Measurements from ENCODE around the gene COLGALT1.

GRCh38 chr19:17618281-17618903, 62.9 kb downstream of the COLGALT1 start:
- TF ChIP-seq EP300 (IDR thresholded peaks at IDR 0.05) (no peak), POLR2AphosphoS5 (IDR thresholded peaks at IDR 0.05) (no peak)

All from esophagus muscularis mucosa (tissue), 3 donors.